Astrocyte (in vitro differentiated cells and primary cell): ENCODE results near the gene DSE. TPM values are rescaled to one million over a fixed set of nuclear protein-coding genes. Genes with fewer than 3 reads are reported as not detected.

Source experiments
- DNase-seq: peaks from one replicate; pipeline ENCODE4 v3.0.0-alpha.2; 2010; ENCODE audit warnings: low read depth
- FAIRE-seq: peaks from 2 replicates; lab custom pipeline; 2011; peaks lifted over from hg19 to GRCh38; lab: Jason Lieb, UNC
- H2AFZ ChIP-seq: 2 replicates; pipeline ENCODE4 v1.6.0; 2012; ENCODE audit warnings: low read depth, low read length, inconsistent platforms
- H3K27ac ChIP-seq: 2 replicates; pipeline ENCODE4 v1.5.1; 2011; ENCODE audit warnings: low read depth, low read length, inconsistent platforms
- H3K27me3 ChIP-seq: 2 replicates; pipeline ENCODE4 v1.6.0; 2011; ENCODE audit warnings: low read length, inconsistent platforms; ENCODE audit not compliant: insufficient read depth
- H3K36me3 ChIP-seq: 2 replicates; pipeline ENCODE4 v1.5.1; 2011; ENCODE audit warnings: low read length, inconsistent platforms; ENCODE audit not compliant: insufficient read depth
- H3K4me1 ChIP-seq: 2 replicates; pipeline ENCODE4 v1.5.1; 2011; ENCODE audit warnings: low read length, inconsistent platforms; ENCODE audit not compliant: insufficient read depth
- H3K4me2 ChIP-seq: 2 replicates; pipeline ENCODE4 v1.6.0; 2012; ENCODE audit warnings: low read length, inconsistent platforms
- H3K4me3 ChIP-seq: 2 replicates; pipeline ENCODE4 v1.5.1; 2011; ENCODE audit warnings: low read depth, mild to moderate bottlenecking, low read length, inconsistent platforms; ENCODE audit not compliant: insufficient read depth
- H3K79me2 ChIP-seq: 2 replicates; pipeline ENCODE4 v1.6.0; 2012; ENCODE audit warnings: mild to moderate bottlenecking, low read length, inconsistent platforms; ENCODE audit not compliant: insufficient read depth
- H3K9ac ChIP-seq: 2 replicates; pipeline ENCODE4 v1.6.0; 2012; ENCODE audit warnings: mild to moderate bottlenecking, low read length, inconsistent platforms
- H3K9me3 ChIP-seq: 2 replicates; pipeline ENCODE4 v1.5.1; 2012; ENCODE audit warnings: low read depth, mild to moderate bottlenecking, low read length, inconsistent platforms; ENCODE audit not compliant: insufficient read depth
- H4K20me1 ChIP-seq: 2 replicates; pipeline ENCODE4 v1.6.0; 2012; ENCODE audit warnings: low read length, inconsistent platforms; ENCODE audit not compliant: insufficient read depth
- H3K27ac Mint-ChIP-seq: one replicate; pipeline ENCODE4 v1.8.0; 2021; ENCODE audit warnings: mild to moderate bottlenecking, mixed read lengths; ENCODE audit not compliant: unreplicated experiment
- H3K27me3 Mint-ChIP-seq: one replicate; pipeline ENCODE4 v1.8.0; 2021; ENCODE audit warnings: low read depth, mixed read lengths; ENCODE audit not compliant: unreplicated experiment
- H3K36me3 Mint-ChIP-seq: one replicate; pipeline ENCODE4 v1.8.0; 2021; ENCODE audit warnings: low read depth, mixed read lengths; ENCODE audit not compliant: unreplicated experiment
- H3K4me1 Mint-ChIP-seq: one replicate; pipeline ENCODE4 v1.8.0; 2021; ENCODE audit warnings: low read depth, mixed read lengths; ENCODE audit not compliant: unreplicated experiment
- H3K4me3 Mint-ChIP-seq: one replicate; pipeline ENCODE4 v1.8.0; 2021; ENCODE audit warnings: mild to moderate bottlenecking, moderate library complexity, mixed read lengths; ENCODE audit not compliant: unreplicated experiment
- H3K9me3 Mint-ChIP-seq: one replicate; pipeline ENCODE4 v1.8.0; 2021; ENCODE audit warnings: mild to moderate bottlenecking, mixed read lengths; ENCODE audit not compliant: unreplicated experiment
- CTCF ChIP-seq: IDR thresholded peaks from 2 replicates; pipeline ENCODE4 v1.5.1; 2011; ENCODE audit warnings: low read depth, mild to moderate bottlenecking, inconsistent platforms, low read length, moderate library complexity; ENCODE audit not compliant: insufficient read depth
- EZH2 ChIP-seq: IDR thresholded peaks from 2 replicates; pipeline ENCODE4 v1.6.1; 2012; ENCODE audit warnings: mild to moderate bottlenecking, low read length, inconsistent platforms; ENCODE audit not compliant: insufficient read depth
- total RNA-seq: library from RNA; stranded (reverse); gene quantifications from 2 replicates; pipeline ENCODE4 v1.2.1, GENCODE V29; 2021

The DSE gene
- total RNA-seq, 1 donor from 2014 or later, result 83.2 TPM

DNA sequence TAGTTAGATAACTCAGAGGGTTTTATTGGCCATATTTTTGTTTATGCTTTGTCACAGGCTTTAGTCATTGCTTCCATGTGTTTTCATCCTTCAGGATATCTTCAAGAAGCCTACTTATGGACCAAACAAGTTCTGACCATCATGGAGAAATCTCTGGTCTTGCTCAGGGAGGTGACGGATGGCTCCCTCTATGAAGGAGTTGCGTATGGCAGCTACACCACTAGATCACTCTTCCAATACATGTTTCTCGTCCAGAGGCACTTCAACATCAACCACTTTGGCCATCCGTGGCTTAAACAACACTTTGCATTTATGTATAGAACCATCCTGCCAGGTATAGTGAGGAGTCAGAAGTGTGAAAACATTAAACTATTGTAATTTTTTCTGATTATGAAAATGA lies 60.1 kb downstream of the DSE start:
- FAIRE-seq (peak; percentile 20), DNase-seq (no peak)
- Histone ChIP-seq H3K36me3 (peaks cover 29% of the 10 kb centered on the region), H3K9ac (no peak overlapping the region), H3K4me3 (no peak overlapping the region), H3K4me2 (no peak overlapping the region), H3K79me2 (no peaks in the 10 kb centered on the region), H4K20me1 (no peaks in the 10 kb centered on the region), H3K9me3 (no peaks in the 10 kb centered on the region), H3K27ac (no peak overlapping the region), H3K4me1 (no peaks in the 10 kb centered on the region), H3K27me3 (no peaks in the 10 kb centered on the region), H2AFZ (no peak overlapping the region)
- peaks cover 15% of the 10 kb centered on the region for H3K36me3 Mint-ChIP-seq
- no peaks in the 10 kb centered on the region for H3K27me3 Mint-ChIP-seq
- TF ChIP-seq CTCF (no peak), EZH2 (no peak)
- no peaks in the 10 kb centered on the region for H3K4me1 Mint-ChIP-seq
- no peak overlapping the region for H3K4me3 Mint-ChIP-seq
- H3K27ac Mint-ChIP-seq, result no peak overlapping the region
- no peaks in the 10 kb centered on the region for H3K9me3 Mint-ChIP-seq

DNA sequence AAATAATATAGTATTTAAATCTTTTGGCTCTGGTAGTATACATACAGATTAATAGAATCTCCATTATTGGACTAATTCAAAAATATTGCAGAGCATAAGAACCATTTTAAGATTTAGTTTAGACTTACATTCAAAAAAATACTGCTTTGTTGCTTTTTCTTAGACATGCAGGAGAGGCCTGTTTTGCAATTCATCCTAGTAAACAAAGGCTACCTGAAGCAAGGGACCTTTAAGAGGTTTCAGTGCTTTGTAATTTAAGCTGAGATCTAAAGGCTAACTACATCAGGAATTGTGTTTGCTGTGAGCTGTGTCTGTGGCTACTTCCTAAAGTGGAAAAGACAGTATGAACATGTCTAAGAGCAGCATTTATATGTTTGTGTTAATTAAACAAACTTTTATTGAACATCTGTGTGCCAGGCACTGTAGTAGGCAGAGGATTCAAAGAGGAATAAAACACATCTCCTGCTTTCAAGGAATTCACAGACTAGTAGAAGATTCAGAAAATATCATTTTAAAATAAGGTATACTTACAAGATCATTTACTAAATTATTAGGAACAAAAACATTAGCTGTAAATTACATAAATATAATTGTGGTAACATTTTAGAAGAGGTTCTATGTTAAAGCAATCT lies 61.3 kb downstream of the DSE start:
- H3K27ac Mint-ChIP-seq, result no peak overlapping the region
- no peak for DNase-seq
- no peak for FAIRE-seq
- Histone ChIP-seq H4K20me1 (no peaks in the 10 kb centered on the region), H3K27me3 (no peaks in the 10 kb centered on the region), H3K4me3 (no peak overlapping the region), H3K4me1 (no peaks in the 10 kb centered on the region), H3K4me2 (no peak overlapping the region), H3K27ac (no peak overlapping the region), H3K9me3 (no peaks in the 10 kb centered on the region), H3K36me3 (peaks cover 33% of the 10 kb centered on the region), H3K79me2 (no peaks in the 10 kb centered on the region), H2AFZ (no peak overlapping the region), H3K9ac (no peak overlapping the region)
- H3K36me3 Mint-ChIP-seq, result peaks cover 23% of the 10 kb centered on the region
- no peaks in the 10 kb centered on the region for H3K9me3 Mint-ChIP-seq
- no peak overlapping the region for H3K4me3 Mint-ChIP-seq
- TF ChIP-seq EZH2 (no peak), CTCF (no peak)
- no peaks in the 10 kb centered on the region for H3K4me1 Mint-ChIP-seq
- H3K27me3 Mint-ChIP-seq, result no peaks in the 10 kb centered on the region

DNA sequence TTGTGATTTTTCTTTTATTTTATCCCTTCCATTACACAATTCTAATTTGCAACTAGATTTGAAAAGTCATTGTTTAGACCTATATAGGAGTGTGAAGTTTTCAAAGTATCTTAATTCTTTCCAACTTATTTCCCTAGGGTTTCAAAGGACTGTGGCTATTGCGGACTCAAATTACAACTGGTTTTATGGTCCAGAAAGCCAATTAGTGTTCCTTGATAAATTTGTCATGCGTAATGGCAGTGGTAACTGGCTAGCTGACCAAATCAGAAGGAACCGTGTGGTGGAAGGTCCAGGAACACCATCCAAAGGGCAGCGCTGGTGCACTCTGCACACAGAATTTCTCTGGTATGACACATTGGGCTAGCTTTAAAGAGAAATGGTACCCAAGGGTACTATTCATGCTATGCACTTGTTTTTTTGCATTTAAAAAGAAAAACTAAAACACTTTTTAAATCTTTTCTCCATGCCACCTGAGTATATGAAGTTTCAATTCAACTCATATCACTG lies 62.5 kb downstream of the DSE start:
- Mint-ChIP-seq H3K4me3 (no peak overlapping the region), H3K36me3 (peaks cover 23% of the 10 kb centered on the region), H3K4me1 (no peaks in the 10 kb centered on the region), H3K9me3 (no peaks in the 10 kb centered on the region), H3K27me3 (no peaks in the 10 kb centered on the region), H3K27ac (no peak overlapping the region)
- TF ChIP-seq CTCF (no peak), EZH2 (no peak)
- Histone ChIP-seq H3K36me3 (peaks cover 32% of the 10 kb centered on the region), H3K4me2 (no peak overlapping the region), H3K9ac (no peak overlapping the region), H2AFZ (no peak overlapping the region), H3K27me3 (no peaks in the 10 kb centered on the region), H3K4me3 (no peak overlapping the region), H3K27ac (no peak overlapping the region), H4K20me1 (no peaks in the 10 kb centered on the region), H3K79me2 (no peaks in the 10 kb centered on the region), H3K4me1 (no peaks in the 10 kb centered on the region), H3K9me3 (no peaks in the 10 kb centered on the region)
- FAIRE-seq (no peak), DNase-seq (no peak)
